Mesenchymal stem cell (in vitro differentiated cells and primary cell): ENCODE measurements around the gene PLA2G2F.

Experiments used
- DNase-seq: peaks from one replicate; pipeline ENCODE4 v3.0.0-alpha.2; 2013
- H2AFZ ChIP-seq: one replicate; pipeline ENCODE4 v1.6.1; 2013; ENCODE audit warnings: low read depth, mild to moderate bottlenecking, control low read depth, inconsistent platforms, low read length, moderate library complexity
- H2AK5ac ChIP-seq: 2 replicates; pipeline ENCODE4 v1.6.1; 2013; ENCODE audit warnings: low read length, moderate library complexity, mild to moderate bottlenecking, inconsistent platforms; ENCODE audit not compliant: severe bottlenecking
- H2BK120ac ChIP-seq: one replicate; pipeline ENCODE4 v1.6.1; 2013; ENCODE audit warnings: low read depth, mild to moderate bottlenecking, inconsistent platforms, low read length, moderate library complexity
- H2BK12ac ChIP-seq, 2 experiments: one replicate each; pipeline ENCODE4 v1.6.1; 2013; ENCODE audit warnings: inconsistent platforms in 2 of 2, low read length in 2 of 2, mild to moderate bottlenecking in 2 of 2, moderate library complexity in 2 of 2, control low read depth in 1 of 2
- H2BK15ac ChIP-seq: one replicate; pipeline ENCODE4 v1.6.1; 2013; ENCODE audit warnings: mild to moderate bottlenecking, low read depth, inconsistent platforms; ENCODE audit not compliant: poor library complexity, severe bottlenecking
- H2BK5ac ChIP-seq: 2 replicates; pipeline ENCODE4 v1.6.1; 2013; ENCODE audit warnings: low read depth, mild to moderate bottlenecking, low read length, control low read depth, inconsistent platforms; ENCODE audit not compliant: poor library complexity, severe bottlenecking
- H3K14ac ChIP-seq, 2 experiments: one replicate each; pipeline ENCODE4 v1.6.1; 2013; ENCODE audit warnings: inconsistent platforms in 2 of 2, low read length in 2 of 2, control low read depth in 1 of 2, mild to moderate bottlenecking in 1 of 2, moderate library complexity in 1 of 2
- H3K18ac ChIP-seq, 2 experiments: one replicate each; pipeline ENCODE4 v1.6.1; 2013; ENCODE audit warnings: inconsistent platforms in 2 of 2, low read length in 2 of 2, control low read depth in 1 of 2, low read depth in 1 of 2, mild to moderate bottlenecking in 1 of 2
- H3K23ac ChIP-seq, 2 experiments: one replicate each; pipeline ENCODE4 v1.6.1; 2013; ENCODE audit warnings: inconsistent platforms in 2 of 2, low read length in 2 of 2, mild to moderate bottlenecking in 2 of 2, moderate library complexity in 2 of 2, control low read depth in 1 of 2
- H3K27ac ChIP-seq: 2 replicates; pipeline ENCODE4 v1.5.1; 2013; ENCODE audit warnings: mild to moderate bottlenecking, moderate library complexity, low read length, control low read depth, inconsistent platforms; ENCODE audit not compliant: poor library complexity, severe bottlenecking
- H3K27me3 ChIP-seq, 2 experiments: 2 replicates each; pipeline versions ENCODE4 v1.6.1 to v1.7.0; 2013; ENCODE audit warnings: low read length in 2 of 2, mild to moderate bottlenecking in 2 of 2, moderate library complexity in 2 of 2, control low read depth in 1 of 2, inconsistent platforms in 1 of 2; ENCODE audit not compliant: control insufficient read depth in 1 of 2, insufficient read depth in 1 of 2
- H3K36me3 ChIP-seq, 2 experiments: 2 replicates each; pipeline versions ENCODE4 v1.6.1 to v1.7.0; 2013; ENCODE audit warnings: low read length in 2 of 2, control low read depth in 1 of 2, inconsistent platforms in 1 of 2, low read depth in 1 of 2, mild to moderate bottlenecking in 1 of 2; ENCODE audit not compliant: insufficient read depth in 2 of 2, control insufficient read depth in 1 of 2
- H3K4ac ChIP-seq, 2 experiments: one replicate each; pipeline ENCODE4 v1.6.1; 2013; ENCODE audit warnings: inconsistent platforms in 2 of 2, low read length in 2 of 2, mild to moderate bottlenecking in 2 of 2, moderate library complexity in 2 of 2, control low read depth in 1 of 2, low read depth in 1 of 2
- H3K4me1 ChIP-seq: 2 replicates; pipeline ENCODE4 v1.6.1; 2013; ENCODE audit warnings: low read depth, low read length, control low read depth; ENCODE audit not compliant: control insufficient read depth, insufficient read depth
- H3K4me2 ChIP-seq: 2 replicates; pipeline ENCODE4 v1.6.1; 2013; ENCODE audit warnings: low read length, mild to moderate bottlenecking, inconsistent platforms; ENCODE audit not compliant: poor library complexity, severe bottlenecking
- H3K4me3 ChIP-seq, 2 experiments: 2 replicates each; pipeline versions ENCODE4 v1.5.1 to v1.7.0; 2013; ENCODE audit warnings: low read length in 2 of 2, mild to moderate bottlenecking in 2 of 2, control low read depth in 1 of 2, low read depth in 1 of 2; ENCODE audit not compliant: insufficient read depth in 1 of 2
- H3K79me1 ChIP-seq: replicated peaks from 2 replicates; pipeline ENCODE4 v1.6.1; 2013; ENCODE audit warnings: mild to moderate bottlenecking, control low read depth, low read length, inconsistent platforms; ENCODE audit not compliant: poor library complexity, severe bottlenecking
- H3K9ac ChIP-seq: 2 replicates; pipeline ENCODE4 v1.7.0; 2013; ENCODE audit warnings: mild to moderate bottlenecking, low read length, moderate library complexity
- H3K9me3 ChIP-seq: 2 replicates; pipeline ENCODE4 v1.7.0; 2013; ENCODE audit warnings: mild to moderate bottlenecking, low read length; ENCODE audit not compliant: control insufficient read depth
- H4K8ac ChIP-seq: one replicate; pipeline ENCODE4 v1.6.1; 2013; ENCODE audit warnings: inconsistent platforms, mild to moderate bottlenecking, low read length, moderate library complexity
- H4K91ac ChIP-seq: one replicate; pipeline ENCODE4 v1.6.1; 2013; ENCODE audit warnings: mild to moderate bottlenecking, low read length, inconsistent platforms
- WGBS: methylation state at CpG from one replicate; pipeline ENCODE4 v1.1.7; 2013; ENCODE audit warnings: mixed read lengths; 5-methylcytosine and 5-hydroxymethylcytosine counted together

Gene PLA2G2F

DNA sequence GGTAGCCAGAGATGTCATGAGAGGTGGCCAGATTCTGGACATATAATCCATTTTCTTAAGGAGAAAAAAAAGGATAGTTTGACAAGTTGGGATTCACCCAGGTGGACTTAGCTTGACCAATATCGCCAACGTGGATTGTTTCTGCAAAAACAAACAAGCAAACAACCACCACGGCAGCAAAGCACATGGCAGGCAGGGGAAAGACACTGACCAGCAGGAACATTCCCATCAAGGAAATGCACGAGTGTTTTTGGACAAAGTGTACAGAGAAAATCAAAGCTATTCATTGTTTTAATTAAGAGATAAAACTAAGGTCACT lies 56.3 kb downstream of the PLA2G2F start:
- Histone ChIP-seq H3K27ac (no peak overlapping the region), H4K91ac (no peak overlapping the region), H4K8ac (no peak overlapping the region), H3K4ac (no peak overlapping the region), H3K79me1 (no peaks in the 10 kb centered on the region), H2BK120ac (no peak overlapping the region), H3K36me3 (no peaks in the 10 kb centered on the region), H2BK5ac (no peak overlapping the region), H2AFZ (no peak overlapping the region), H2BK15ac (no peak overlapping the region), H2BK12ac (no peak overlapping the region), H3K9me3 (no peaks in the 10 kb centered on the region), H3K14ac (no peak overlapping the region), H3K4me2 (no peak overlapping the region), H3K18ac (no peak overlapping the region), H3K23ac (no peak overlapping the region), H3K4me3 (no peak overlapping the region), H3K4me1 (no peaks in the 10 kb centered on the region), H3K9ac (peak overlapping the region; percentile 62), H2AK5ac (no peak overlapping the region), H3K27me3 (peaks cover 23 to 45% of the 10 kb centered on the region in 2 experiments)
- WGBS, result 92% methylated on average over 3 of the region's 4 CpGs
- DNase-seq, result no peak

DNA sequence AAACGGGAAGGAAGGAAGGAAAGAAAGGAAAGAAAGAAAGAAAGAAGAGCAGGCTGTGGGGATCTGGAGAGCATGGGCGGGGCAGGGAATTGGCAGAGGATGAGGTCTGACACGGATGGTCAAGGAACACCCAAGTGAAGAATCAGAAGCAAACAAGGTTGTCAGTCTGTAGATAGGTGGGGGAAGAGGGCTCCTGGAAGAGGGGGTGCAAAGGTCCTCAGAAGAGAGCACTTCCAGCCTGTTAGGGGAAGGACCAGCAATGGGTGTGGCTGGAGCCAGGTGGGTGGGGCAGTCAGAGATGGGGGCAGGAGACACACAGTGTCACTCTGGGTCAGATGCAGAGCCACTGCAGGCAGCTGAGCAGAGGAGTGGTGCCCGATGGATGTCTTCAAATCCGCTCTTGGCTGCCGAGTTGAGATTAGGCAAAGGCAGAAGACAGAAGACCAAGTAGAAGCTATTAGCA lies 58.2 kb downstream of the PLA2G2F start:
- Histone ChIP-seq H2BK120ac (no peak overlapping the region), H3K79me1 (no peaks in the 10 kb centered on the region), H2BK15ac (no peak overlapping the region), H2AK5ac (no peak overlapping the region), H4K8ac (no peak overlapping the region), H2BK5ac (no peak overlapping the region), H3K27me3 (peaks cover 30 to 46% of the 10 kb centered on the region in 2 experiments), H3K14ac (peak overlapping the region in 1 of 2 experiments; percentile 50), H3K4me3 (no peak overlapping the region), H4K91ac (no peak overlapping the region), H3K36me3 (no peaks in the 10 kb centered on the region), H3K27ac (no peak overlapping the region), H3K4me1 (no peaks in the 10 kb centered on the region), H3K18ac (no peak overlapping the region), H2BK12ac (no peak overlapping the region), H3K9ac (no peak overlapping the region), H3K23ac (peak overlapping the region in 1 of 2 experiments; percentile 59), H3K4ac (no peak overlapping the region), H3K9me3 (no peaks in the 10 kb centered on the region), H2AFZ (no peak overlapping the region), H3K4me2 (no peak overlapping the region)
- no peak for DNase-seq
- 78% methylated on average over 6 of the region's 6 CpGs for WGBS

- H2BK120ac ChIP-seq, result no peak overlapping the region
- H3K18ac ChIP-seq, result no peak overlapping the region
- no peaks in the 10 kb centered on the region for H3K9me3 ChIP-seq
- H3K27ac ChIP-seq, result no peak overlapping the region
- no CpG with 5 or more reads among the region's 1 CpG for WGBS
- no peak overlapping the region for H3K4ac ChIP-seq
- no peak overlapping the region for H2AK5ac ChIP-seq
- H3K9ac ChIP-seq, result no peak overlapping the region
- H4K91ac ChIP-seq, result no peak overlapping the region
- no peak overlapping the region for H2BK12ac ChIP-seq
- H3K36me3 ChIP-seq, result no peaks in the 10 kb centered on the region
- DNase-seq, result no peak
- no peaks in the 10 kb centered on the region for H3K4me1 ChIP-seq
- H3K27me3 ChIP-seq, result peaks cover 38 to 42% of the 10 kb centered on the region in 2 experiments
- no peaks in the 10 kb centered on the region for H3K79me1 ChIP-seq
- no peak overlapping the region for H2BK15ac ChIP-seq
- no peak overlapping the region for H3K23ac ChIP-seq
- H3K4me3 ChIP-seq, result no peak overlapping the region
- no peak overlapping the region for H2BK5ac ChIP-seq
- H2AFZ ChIP-seq, result no peak overlapping the region
- no peak overlapping the region for H3K4me2 ChIP-seq
- no peak overlapping the region for H3K14ac ChIP-seq
- H4K8ac ChIP-seq, result no peak overlapping the region
Observed at GRCh38 chr1:20198296-20198695, 59.2 kb downstream of the PLA2G2F start.

GRCh38 chr1:20198918-20199317 lies 59.8 kb downstream of the PLA2G2F start:
- no peak overlapping the region for H2BK5ac ChIP-seq
- H4K91ac ChIP-seq, result no peak overlapping the region
- H2AK5ac ChIP-seq, result no peak overlapping the region
- H3K4me1 ChIP-seq, result no peaks in the 10 kb centered on the region
- no peak overlapping the region for H4K8ac ChIP-seq
- no peak overlapping the region for H3K9ac ChIP-seq
- H3K14ac ChIP-seq, result no peak overlapping the region
- no peak overlapping the region for H3K18ac ChIP-seq
- no peak overlapping the region for H3K27ac ChIP-seq
- H3K4me2 ChIP-seq, result no peak overlapping the region
- H3K4ac ChIP-seq, result no peak overlapping the region
- 80% methylated on average over 7 of the region's 7 CpGs for WGBS
- H3K4me3 ChIP-seq, result no peak overlapping the region
- no peak overlapping the region for H2BK15ac ChIP-seq
- H3K36me3 ChIP-seq, result no peaks in the 10 kb centered on the region
- no peak overlapping the region for H2AFZ ChIP-seq
- H3K9me3 ChIP-seq, result no peaks in the 10 kb centered on the region
- H3K23ac ChIP-seq, result no peak overlapping the region
- H3K27me3 ChIP-seq, result peaks cover 39 to 40% of the 10 kb centered on the region in 2 experiments
- H3K79me1 ChIP-seq, result no peaks in the 10 kb centered on the region
- no peak overlapping the region for H2BK12ac ChIP-seq
- no peak for DNase-seq
- H2BK120ac ChIP-seq, result no peak overlapping the region
